T-helper 1 cell treated with Interleukin-12 subunit alpha and Interleukin-12 subunit beta and Interleukin-4 antibody, amounts not matched to agents 30 μg/mL and 1 μg/mL, for 36 hours (primary cell): Measurements from ENCODE around the gene ANKRD28.
"Not testable (repeated sequence)": the region's sequence is repeated elsewhere in the genome, so short reads cannot be mapped to it uniquely, and the experiment has no call there.

Source experiments
- H3K27ac Mint-ChIP-seq: one replicate; pipeline ENCODE4 v1.8.0; 2021; ENCODE audit warnings: mild to moderate bottlenecking, mixed read lengths
- H3K27me3 Mint-ChIP-seq: one replicate; pipeline ENCODE4 v1.8.0; 2021; ENCODE audit warnings: low read depth, mixed read lengths
- H3K36me3 Mint-ChIP-seq: one replicate; pipeline ENCODE4 v1.8.0; 2021; ENCODE audit warnings: low read depth, mixed read lengths
- H3K4me1 Mint-ChIP-seq: one replicate; pipeline ENCODE4 v1.8.0; 2021; ENCODE audit warnings: low read depth, mixed read lengths
- H3K4me3 Mint-ChIP-seq: one replicate; pipeline ENCODE4 v1.8.0; 2021; ENCODE audit warnings: mild to moderate bottlenecking, moderate library complexity, mixed read lengths
- H3K9me3 Mint-ChIP-seq: one replicate; pipeline ENCODE4 v1.8.0; 2021; ENCODE audit warnings: mixed read lengths

The ANKRD28 gene

GRCh38 chr3:15813079-15813478 lies 15.3 kb upstream of the ANKRD28 start:
- H3K27me3 Mint-ChIP-seq, H3K9me3 Mint-ChIP-seq, H3K4me3 Mint-ChIP-seq, H3K36me3 Mint-ChIP-seq, H3K27ac Mint-ChIP-seq: not testable (repeated sequence)
- H3K4me1 Mint-ChIP-seq, result peaks cover 39% of the 10 kb centered on the region

- Mint-ChIP-seq H3K9me3 (no peaks in the 10 kb centered on the region), H3K27ac (no peak overlapping the region)
These were observed 14.4 kb upstream of the ANKRD28 start for GRCh38 chr3:15812183-15812582.

GRCh38 chr3:15810702-15811101 lies 12.9 kb upstream of the ANKRD28 start:
- peaks cover 10% of the 10 kb centered on the region for H3K36me3 Mint-ChIP-seq
- H3K4me1 Mint-ChIP-seq, result peaks cover 24% of the 10 kb centered on the region
- H3K27ac Mint-ChIP-seq, result peak overlapping the region; percentile 52
- H3K9me3 Mint-ChIP-seq, result no peaks in the 10 kb centered on the region
- no peaks in the 10 kb centered on the region for H3K27me3 Mint-ChIP-seq
- peak overlapping the region; percentile 5 for H3K4me3 Mint-ChIP-seq

More at GRCh38 chr3:15812183-15812582, 14.4 kb upstream of the ANKRD28 start:
- Mint-ChIP-seq H3K36me3 (peaks cover 10% of the 10 kb centered on the region), H3K27me3 (no peaks in the 10 kb centered on the region), H3K4me3 (no peak overlapping the region), H3K4me1 (peaks cover 36% of the 10 kb centered on the region)

- Mint-ChIP-seq H3K36me3 (peaks cover 10% of the 10 kb centered on the region), H3K4me3 (no peak overlapping the region), H3K4me1 (peaks cover 32% of the 10 kb centered on the region), H3K27ac (no peak overlapping the region), H3K27me3 (no peaks in the 10 kb centered on the region), H3K9me3 (no peaks in the 10 kb centered on the region)
These were observed 11.5 kb upstream of the ANKRD28 start for GRCh38 chr3:15809313-15809712.

- Mint-ChIP-seq H3K9me3 (no peaks in the 10 kb centered on the region), H3K27ac (no peak overlapping the region), H3K4me3 (no peak overlapping the region), H3K36me3 (peaks cover 13% of the 10 kb centered on the region), H3K27me3 (no peaks in the 10 kb centered on the region), H3K4me1 (peaks cover 35% of the 10 kb centered on the region)
These were observed 11.0 kb upstream of the ANKRD28 start for GRCh38 chr3:15808679-15809310.

- H3K36me3 Mint-ChIP-seq, result peaks cover 19% of the 10 kb centered on the region
- peaks cover 54% of the 10 kb centered on the region for H3K4me1 Mint-ChIP-seq
- no peaks in the 10 kb centered on the region for H3K27me3 Mint-ChIP-seq
- H3K9me3 Mint-ChIP-seq, result peaks cover 4% of the 10 kb centered on the region
- peak overlapping the region; percentile 7 for H3K27ac Mint-ChIP-seq
- no peak overlapping the region for H3K4me3 Mint-ChIP-seq
These were observed 8.0 kb upstream of the ANKRD28 start for GRCh38 chr3:15805756-15806266.

- Mint-ChIP-seq H3K27ac (peak overlapping the region; percentile 68), H3K27me3 (no peaks in the 10 kb centered on the region), H3K4me1 (peaks cover 56% of the 10 kb centered on the region), H3K4me3 (no peak overlapping the region), H3K36me3 (peaks cover 21% of the 10 kb centered on the region), H3K9me3 (peaks cover 4% of the 10 kb centered on the region)
These were observed 6.8 kb upstream of the ANKRD28 start for GRCh38 chr3:15804553-15805095.

GRCh38 chr3:15803921-15804320 lies 6.1 kb upstream of the ANKRD28 start:
- no peak overlapping the region for H3K4me3 Mint-ChIP-seq
- peaks cover 18% of the 10 kb centered on the region for H3K36me3 Mint-ChIP-seq
- peaks cover 4% of the 10 kb centered on the region for H3K9me3 Mint-ChIP-seq
- H3K27me3 Mint-ChIP-seq, result no peaks in the 10 kb centered on the region
- H3K4me1 Mint-ChIP-seq, result peaks cover 57% of the 10 kb centered on the region
- H3K27ac Mint-ChIP-seq, result peak overlapping the region; percentile 7

GRCh38 chr3:15801298-15801697 lies 3.5 kb upstream of the ANKRD28 start:
- Mint-ChIP-seq H3K9me3 (peaks cover 4% of the 10 kb centered on the region), H3K27ac (peak overlapping the region; percentile 6), H3K4me1 (peaks cover 67% of the 10 kb centered on the region), H3K4me3 (no peak overlapping the region), H3K36me3 (peaks cover 10% of the 10 kb centered on the region), H3K27me3 (no peaks in the 10 kb centered on the region)

- Mint-ChIP-seq H3K4me1 (peaks cover 69% of the 10 kb centered on the region), H3K27me3 (no peaks in the 10 kb centered on the region), H3K36me3 (peaks cover 10% of the 10 kb centered on the region), H3K27ac (peak overlapping the region; percentile 78), H3K4me3 (no peak overlapping the region), H3K9me3 (peaks cover 4% of the 10 kb centered on the region)
These were observed 3.0 kb upstream of the ANKRD28 start for GRCh38 chr3:15800780-15801179.

GRCh38 chr3:15800327-15800726 lies 2.5 kb upstream of the ANKRD28 start:
- Mint-ChIP-seq H3K9me3 (peaks cover 4% of the 10 kb centered on the region), H3K27me3 (no peaks in the 10 kb centered on the region), H3K4me1 (peaks cover 70% of the 10 kb centered on the region), H3K36me3 (peaks cover 10% of the 10 kb centered on the region), H3K27ac (peak overlapping the region; percentile 78), H3K4me3 (peak overlapping the region; percentile 53)

- peaks cover 13% of the 10 kb centered on the region for H3K36me3 Mint-ChIP-seq
- peaks cover 4% of the 10 kb centered on the region for H3K9me3 Mint-ChIP-seq
- H3K27ac Mint-ChIP-seq, result peak overlapping the region; percentile 52
- H3K4me1 Mint-ChIP-seq, result peaks cover 70% of the 10 kb centered on the region
- no peaks in the 10 kb centered on the region for H3K27me3 Mint-ChIP-seq
- H3K4me3 Mint-ChIP-seq, result peak overlapping the region; percentile 48
These were observed 910 bp upstream of the ANKRD28 start for GRCh38 chr3:15798533-15799245.

GRCh38 chr3:15796771-15797641 lies 773 bp downstream of the ANKRD28 start:
- H3K36me3 Mint-ChIP-seq, result peaks cover 14% of the 10 kb centered on the region
- H3K27ac Mint-ChIP-seq, result peak overlapping the region; percentile 99
- no peaks in the 10 kb centered on the region for H3K9me3 Mint-ChIP-seq
- peak overlapping the region; percentile 95 for H3K4me3 Mint-ChIP-seq
- no peaks in the 10 kb centered on the region for H3K27me3 Mint-ChIP-seq
- peaks cover 64% of the 10 kb centered on the region for H3K4me1 Mint-ChIP-seq

GRCh38 chr3:15796331-15796730 lies 1.4 kb downstream of the ANKRD28 start:
- Mint-ChIP-seq H3K4me1 (peaks cover 64% of the 10 kb centered on the region), H3K36me3 (peaks cover 21% of the 10 kb centered on the region), H3K4me3 (peak overlapping the region; percentile 95), H3K27me3 (no peaks in the 10 kb centered on the region), H3K27ac (peak overlapping the region; percentile 99), H3K9me3 (peaks cover 3% of the 10 kb centered on the region)
